NCI-H748 treated with DMSO at 0.1 percent for 48 hours (cell line): ENCODE measurements around the gene RNF113B.

Experiments used
- DNase-seq: peaks from one replicate; lab custom pipeline; 2025; lab: John Stamatoyannopoulos, UW

RNF113B gene

DNA sequence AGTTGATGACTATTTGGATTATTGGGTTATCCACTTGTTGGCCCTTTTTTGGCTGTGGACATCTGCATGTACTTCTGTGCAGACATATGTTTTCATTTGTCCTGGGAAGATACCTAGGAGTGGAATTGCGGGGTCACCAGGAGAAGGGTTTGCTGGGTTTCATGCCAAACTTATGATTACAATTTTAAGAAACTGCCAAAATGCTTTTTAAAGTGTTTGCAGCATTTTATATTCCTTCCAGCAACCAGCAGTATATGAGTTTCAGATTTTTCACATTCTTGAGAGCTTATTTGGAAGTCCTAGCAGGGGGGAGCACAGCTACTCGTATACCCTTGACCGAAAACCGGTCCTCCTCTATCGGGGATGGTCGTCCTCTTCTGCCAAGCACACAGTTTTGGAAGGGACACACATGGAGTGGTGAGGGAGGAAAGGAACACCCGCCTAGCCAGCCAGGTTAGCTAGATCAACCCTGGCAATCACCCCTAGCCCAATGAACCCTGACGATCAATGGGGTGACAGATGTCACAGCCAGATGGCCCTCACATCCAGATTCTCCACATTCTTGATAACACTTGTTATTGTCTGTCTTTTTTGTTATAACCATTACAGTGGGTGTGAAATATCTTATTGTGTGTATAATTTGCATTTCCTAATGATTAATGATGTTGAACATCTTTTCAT, 26.7 kb upstream of the RNF113B start:
- no peak for DNase-seq

DNA sequence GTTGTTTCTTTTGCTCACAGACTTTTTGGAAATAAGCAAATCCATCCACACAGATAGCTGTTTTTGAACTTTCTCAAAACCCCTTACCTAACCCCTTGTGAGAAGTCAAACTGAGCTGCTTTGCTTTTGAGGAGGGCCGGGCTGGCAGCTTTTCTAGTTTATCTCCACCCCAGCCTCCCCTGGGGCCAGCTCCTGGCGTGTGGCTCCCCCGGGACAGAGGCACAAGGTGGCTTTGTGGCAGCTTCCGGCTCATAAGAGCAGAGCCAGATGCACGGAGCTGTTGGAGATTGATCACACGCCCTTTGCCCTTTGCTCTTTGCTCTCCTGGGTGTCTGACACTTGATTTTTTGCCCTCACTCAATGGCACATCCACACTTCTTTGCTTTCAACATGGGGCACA, 24.9 kb upstream of the RNF113B start:
- DNase-seq, result no peak

DNA sequence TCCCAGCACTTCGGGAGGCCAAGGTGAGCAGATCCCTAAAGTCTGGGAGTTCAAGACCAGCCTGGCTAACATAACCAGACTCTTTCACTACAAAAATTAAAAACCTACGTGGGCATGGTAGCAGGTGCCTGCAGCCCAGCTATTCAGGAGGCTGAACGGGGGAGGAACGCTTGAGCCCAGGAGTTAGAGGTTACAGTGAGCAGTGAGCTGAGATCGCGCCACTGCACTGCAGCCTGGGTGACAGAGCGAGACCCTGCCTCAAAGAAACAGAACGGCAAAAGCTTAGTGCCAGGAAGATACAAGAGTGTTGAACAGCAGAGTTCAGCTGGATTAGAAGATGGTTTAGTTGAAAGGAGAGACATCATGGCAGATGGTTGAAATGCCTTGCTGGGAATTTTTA, 24.1 kb upstream of the RNF113B start:
- DNase-seq, result no peak

DNA sequence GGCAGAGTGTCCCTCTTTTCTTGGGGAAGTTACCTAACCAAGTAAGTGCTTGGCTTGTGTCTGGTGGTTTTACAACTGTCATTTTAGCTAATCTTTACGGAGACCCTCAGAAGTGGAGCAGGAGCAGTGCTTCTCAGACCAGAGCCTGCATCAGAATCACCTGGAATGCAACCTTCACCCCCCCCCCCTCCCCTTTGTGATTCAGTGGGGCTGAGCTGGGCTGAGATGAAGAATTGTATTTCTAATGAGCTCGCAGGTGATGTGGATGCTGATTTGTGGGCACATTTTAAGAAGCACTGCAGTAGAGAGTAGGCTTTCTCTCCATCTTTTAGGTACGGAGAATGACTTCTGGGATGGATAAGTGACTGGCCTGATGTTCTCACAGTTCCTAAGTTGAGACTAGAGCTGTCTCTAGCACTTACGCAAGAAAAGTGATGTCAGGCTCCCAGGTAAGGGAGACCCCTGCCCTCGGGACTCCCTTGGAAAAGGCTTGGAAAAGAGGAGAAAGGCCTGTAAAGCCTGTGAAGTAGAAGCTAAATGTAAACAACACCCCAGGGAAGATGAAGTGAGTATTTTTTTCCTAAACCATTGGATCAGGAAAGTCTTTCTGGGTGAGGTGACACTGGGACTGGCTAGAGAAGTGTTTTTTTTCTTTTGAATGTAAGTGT, 23.3 kb upstream of the RNF113B start:
- DNase-seq, result no peak

DNA sequence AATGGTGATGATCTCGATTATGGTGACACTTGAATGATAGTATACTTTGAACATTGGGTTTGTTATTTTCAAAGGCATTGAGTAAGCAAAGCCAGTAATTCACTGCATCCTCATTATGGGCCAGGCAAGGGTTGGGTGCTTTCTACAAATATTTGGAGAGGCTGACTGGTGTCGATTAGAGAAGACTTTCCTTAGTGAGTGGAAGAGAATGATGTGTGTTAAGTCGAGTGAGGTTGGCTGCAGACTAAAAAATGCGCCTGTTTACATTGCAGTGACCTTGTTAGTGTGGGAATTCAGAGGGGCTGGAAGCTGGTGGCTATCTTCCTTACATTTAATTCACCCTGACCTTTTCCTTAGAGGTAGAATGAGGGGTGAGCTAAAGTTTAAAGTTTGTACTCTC, 22.4 kb upstream of the RNF113B start:
- peak; percentile 93 for DNase-seq

DNA sequence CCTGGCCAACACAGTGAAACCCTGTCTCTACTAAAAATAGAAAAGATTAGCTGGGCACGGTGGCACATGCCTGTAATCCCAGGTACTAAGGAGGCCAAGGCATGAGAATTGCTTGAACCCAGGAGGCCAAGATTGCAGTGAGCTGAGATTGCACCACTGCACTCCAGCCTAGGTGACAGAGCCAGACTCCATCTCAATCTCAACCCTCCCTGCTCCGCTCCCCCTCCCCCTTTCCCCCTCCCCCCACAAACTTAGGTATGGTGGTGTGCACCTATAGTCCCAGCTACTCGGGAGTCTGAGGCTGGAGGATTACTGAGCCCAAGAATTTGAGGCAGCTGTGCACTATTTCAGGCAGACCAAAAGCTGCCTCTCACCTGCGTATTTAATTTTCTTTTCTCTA, 21.6 kb upstream of the RNF113B start:
- DNase-seq, result no peak

DNA sequence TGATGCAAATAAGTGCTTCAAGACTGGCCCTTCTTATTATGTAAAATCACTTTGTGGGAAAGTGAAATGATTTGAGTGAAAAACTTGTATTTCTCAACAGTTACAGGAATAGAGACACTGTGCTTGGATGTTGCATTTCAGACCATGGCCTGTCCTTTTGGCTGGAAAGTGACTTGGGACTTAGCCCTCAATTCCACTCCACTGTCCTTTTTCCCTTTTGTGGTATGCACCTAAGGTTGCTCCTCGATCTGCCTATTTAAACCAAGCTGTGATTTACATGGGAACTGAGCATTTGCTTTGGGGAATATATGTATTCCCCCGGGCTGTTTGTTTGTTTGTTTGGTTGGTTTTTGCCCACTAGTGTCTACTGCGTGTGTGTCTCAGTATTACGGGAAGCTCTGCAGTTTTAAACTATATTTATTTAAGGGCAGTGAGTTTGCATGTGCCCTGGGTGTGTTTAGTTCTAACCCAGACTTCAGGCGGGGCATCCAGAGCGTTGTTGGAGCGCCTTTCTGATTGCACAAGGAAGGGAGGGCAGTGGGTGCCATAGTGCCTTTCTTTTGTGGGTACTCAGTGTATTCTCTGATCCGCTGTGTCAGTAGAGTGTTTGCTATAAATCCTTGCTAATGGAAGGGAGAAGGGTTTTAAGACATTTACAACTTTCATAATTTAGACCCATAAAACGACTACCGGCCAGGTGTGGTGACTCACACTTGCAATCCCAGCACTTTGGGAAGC, 18.2 kb upstream of the RNF113B start:
- DNase-seq, result peak; percentile 5

DNA sequence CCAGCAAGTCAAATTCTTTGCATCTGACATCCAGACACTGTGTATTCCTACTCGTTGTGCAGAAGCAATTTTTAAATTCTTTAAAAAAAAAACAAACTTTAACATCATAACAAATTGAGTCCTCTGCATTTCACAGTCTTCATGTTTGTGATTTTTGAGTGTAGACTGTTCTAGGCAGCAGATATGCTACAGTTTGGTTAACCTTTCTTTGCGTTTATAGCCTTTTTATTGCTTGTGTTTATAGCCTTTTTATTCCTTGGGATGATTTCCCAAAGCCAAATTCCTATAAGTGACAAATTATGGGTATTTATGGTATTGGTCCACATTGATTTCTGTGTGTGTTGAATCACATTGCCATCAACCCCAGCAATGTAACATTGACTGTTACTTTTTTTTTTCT, 14.9 kb upstream of the RNF113B start:
- no peak for DNase-seq

DNA sequence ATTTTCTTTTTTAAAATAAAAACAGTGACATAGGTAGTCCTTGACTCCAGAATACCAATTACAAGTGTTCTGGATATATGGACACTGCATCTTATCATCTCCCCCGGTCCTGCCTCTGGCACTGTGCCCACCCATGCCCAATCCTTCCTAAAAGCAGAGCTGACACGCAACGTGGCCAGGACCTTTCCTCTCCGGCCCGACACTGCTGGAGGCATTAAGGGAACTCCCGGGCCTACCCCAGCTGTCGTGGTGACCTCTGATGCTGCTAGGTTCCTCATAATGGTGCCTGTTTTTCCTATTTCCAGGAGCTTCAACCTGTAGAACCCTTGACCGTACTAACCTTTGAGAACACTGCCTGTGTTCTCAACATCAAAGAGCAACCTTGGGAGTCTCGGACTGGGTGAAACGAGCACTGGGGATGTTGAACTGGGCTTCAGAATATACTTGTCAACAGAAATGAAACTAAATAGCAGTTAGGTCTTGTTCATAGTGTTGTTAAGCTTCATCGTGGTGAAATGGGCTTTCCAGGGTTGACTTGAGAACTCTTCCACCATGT, 13.9 kb upstream of the RNF113B start:
- DNase-seq, result no peak

DNA sequence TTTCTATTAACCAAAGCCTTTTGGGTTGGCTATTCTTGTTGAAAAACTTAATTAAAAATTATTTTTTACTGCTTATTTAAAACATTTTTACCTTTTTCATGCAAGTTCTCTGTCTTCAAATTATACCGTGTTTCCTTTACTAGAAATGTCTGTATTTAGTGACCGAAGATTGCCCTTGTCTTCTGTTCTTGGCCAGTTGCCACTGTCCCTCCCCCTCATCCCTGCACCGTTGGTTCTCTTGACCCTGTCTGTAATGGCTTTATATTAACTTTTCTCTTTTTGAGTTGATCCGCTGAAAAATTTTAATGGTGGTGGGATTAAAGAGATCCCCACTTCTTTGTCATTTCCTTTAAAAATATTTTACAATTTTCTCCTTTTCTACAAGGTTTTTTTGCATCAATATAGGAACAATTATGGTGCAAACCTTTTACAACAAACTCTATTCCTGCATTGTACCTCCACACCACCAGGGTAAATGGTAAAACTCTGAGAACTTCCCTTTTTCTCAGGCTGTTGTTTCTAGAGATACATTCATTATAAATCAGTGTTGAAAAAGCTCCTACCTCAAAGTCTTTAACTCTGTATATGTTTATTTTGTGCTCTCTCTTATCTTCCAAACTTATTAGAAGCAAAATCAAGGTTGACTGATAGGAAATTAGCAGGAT, 12.9 kb upstream of the RNF113B start:
- DNase-seq, result no peak

DNA sequence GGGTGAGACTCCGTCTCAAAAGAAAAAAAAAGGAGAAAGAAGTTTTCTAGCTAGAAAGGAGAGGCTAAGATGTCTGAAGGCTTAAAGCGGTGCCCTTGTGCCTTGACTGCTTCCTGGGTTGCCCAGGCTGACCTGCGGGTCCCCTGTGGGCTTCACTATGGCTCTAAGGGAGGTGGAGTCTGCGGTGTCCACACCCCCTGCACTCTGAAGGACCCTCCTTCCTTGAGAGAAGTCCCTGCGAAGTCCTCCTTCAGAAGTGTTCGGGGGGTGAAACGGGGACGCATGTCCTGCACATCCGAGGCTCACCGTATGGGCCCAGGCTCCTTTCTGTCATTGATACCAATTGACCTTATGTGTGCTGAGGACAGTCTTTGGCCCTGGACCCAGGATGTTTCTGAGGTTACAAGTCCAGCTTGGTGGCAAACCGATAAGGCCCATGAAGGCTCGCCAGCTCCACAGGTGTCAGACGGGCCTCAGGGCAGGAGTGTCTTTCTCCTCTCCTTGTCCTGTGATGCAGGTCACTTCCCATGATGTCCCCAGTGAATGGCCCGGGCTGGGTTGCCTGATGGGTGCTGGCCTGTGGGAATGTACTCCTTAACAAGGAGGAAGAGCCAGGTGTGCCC, 11.6 kb upstream of the RNF113B start:
- DNase-seq, result no peak

DNA sequence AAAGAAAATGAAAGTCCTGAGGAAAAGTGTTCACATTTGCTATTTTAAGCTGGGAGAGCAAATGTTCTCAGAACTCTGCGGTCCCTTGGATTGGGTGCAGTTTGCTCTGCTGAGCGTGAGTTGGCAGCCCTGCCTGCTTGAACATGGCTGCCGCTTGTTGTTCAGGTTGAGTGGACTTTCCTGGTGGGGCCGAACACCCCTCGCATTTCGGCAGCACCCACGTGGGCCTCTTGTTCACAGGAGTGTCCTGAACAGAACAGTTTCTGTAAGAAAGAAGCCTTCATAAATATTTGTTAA, 10.8 kb upstream of the RNF113B start:
- no peak for DNase-seq

DNA sequence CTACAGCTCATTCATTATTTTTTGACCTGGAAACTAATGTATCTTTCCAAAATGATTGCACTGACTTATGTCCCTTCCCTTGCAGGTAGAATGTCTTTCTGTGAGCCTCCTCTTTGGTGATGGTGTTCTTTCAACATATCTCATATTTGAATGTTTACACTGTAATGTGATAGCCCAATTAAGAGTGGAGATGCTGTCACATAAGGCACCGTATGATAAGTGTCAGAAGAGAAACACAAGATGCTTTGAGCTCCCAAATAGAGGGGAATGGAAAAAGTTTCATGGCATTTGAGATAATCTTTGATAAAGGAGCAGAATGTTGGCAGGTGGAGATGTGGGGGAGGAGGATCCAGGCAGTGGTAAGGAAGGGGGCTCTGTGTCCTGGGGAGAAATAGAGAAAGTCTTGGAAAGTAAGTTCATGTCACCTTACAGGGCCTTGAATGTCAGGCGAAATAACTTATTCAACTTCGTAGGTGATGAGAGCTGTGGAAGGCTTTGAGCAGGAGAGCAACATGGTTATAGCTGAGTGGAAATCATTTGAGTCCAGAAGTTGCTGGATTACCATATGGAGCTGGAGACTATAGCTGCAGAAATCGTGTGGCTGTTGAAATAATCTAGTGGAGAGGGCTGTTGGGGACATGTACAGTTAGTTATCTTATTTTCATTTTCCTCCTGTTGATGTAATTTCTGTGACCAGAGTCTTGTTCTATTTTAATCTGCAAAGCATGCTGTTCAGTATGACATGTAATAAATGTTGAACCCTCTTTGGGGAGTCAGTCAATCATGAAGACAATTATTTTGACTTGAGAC, 10.3 kb upstream of the RNF113B start:
- peak; percentile 3 for DNase-seq

DNA sequence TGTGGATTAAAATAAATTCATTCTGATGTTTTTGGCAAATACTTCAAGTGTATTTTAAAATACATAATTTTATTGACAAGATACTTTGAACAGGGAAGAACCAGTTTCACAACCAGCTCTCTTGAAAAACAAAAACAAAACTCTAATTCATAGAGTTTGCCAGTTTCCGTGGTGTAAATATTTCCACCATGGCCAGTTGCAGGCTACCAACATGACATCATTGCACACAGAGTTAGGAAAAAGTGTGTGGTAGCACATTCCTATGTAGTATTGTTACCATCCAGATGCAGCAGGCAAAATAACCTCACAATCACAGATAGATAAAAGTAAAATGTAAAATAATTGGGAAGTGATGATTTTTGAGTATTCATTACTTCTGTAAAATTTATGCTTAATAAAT, 7.7 kb upstream of the RNF113B start:
- no peak for DNase-seq

DNA sequence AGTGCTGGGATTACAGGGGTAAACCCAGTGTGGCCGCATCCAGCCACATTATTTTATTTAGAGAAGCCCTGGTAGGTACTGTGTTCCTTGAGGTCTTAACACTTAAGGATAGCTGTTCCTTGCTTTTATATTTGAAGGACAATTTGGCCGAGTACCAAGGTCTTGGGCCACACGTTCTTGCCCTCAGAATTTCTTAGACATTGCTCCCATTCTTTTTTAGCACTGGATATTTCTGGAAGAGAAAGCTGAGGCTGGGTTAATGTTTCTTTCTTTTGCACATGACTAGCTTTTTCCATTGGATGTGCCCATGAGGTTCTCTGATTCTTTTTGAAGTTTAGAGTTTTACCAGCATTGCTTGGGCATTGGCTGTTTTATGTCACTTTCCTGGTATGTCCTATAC, 5.5 kb upstream of the RNF113B start:
- DNase-seq, result no peak

DNA sequence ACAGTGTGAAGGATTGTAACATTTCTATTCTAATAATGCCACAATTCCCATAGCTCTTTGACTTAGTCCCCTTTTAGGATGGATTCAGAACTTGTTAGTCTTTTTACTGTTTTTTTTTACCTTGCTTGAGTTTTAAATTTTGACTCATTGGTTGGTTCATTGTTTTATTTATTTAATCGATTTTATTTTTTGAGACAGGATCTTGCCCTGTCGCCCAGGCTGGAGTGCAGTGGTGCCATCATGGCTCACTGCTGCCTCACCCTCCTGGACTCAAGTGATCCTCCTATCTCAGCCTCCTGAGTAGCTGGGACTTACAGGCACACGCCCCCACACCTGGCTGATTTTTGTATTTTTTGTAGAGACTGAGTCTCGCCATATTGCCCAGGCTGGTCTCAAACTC, 5.1 kb upstream of the RNF113B start:
- no peak for DNase-seq

DNA sequence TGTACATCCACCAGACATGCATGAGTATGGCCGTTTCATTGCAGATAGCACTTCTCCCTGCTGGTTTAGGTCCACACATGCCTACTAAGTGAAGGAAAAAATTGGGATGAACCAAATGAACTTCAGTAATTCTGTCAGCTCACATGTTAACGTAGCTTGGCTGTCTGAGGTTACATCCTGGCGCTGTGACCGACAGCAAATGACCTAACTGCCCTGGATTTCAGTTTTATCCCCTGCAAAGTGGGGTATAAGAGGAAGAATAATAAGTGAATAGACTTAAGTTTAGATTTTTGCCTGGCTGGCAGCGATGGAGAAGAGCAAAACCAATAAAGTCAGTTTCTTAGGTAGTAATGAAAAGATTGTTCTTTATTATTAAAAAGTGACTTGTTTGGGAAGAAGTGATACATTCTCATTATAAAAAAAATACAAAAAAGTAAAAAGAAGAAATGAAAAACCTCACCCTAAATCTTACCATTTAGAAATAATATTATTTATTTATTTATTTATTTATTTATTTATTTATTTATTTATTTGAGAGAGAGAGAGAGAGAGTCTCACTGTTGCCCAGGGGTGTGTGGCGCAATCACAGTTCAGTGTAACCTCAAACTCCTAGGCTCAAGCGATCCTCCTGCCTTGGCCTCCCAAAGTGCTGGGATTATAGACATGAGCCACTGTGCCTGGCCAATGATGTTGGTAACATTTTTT, 4.2 kb upstream of the RNF113B start:
- DNase-seq, result no peak

DNA sequence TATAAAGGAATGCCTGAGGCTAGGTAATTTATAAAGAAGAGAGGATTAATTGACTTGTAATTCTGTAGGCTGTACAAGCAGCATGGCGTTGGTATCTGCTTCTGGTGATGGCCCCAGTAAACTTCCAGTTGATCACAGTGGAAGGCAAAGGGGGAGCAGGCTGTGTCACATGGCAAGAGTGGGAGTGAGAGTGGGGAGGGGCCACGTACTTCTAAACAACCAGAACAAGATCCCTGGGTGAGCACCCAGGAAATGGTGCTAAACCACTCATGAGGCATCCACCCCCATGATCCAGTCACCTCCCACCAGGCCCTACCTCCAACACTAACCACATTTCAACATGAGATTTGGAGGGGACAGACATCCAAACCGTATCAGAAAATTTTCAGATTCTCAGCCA, 3.0 kb upstream of the RNF113B start:
- no peak for DNase-seq

DNA sequence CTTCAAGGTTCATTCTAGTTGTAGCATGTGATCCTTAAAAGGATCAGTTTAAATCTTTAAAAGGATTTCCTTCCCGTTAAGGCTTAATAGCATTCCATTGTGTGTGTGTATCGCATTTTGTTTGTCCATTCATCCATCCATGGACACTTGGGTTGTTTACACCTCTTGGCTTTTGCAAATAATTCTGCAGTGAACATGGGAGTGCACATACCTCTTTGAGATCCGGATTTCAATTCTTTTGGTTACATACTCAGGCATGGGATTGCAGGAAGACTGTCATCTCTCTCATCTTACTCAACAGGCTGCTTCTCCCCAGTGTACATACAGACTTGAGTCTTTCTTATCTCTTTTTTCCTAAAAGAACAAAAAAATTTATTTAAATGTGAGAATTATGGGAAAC, 1.2 kb downstream of the RNF113B start:
- no peak for DNase-seq

DNA sequence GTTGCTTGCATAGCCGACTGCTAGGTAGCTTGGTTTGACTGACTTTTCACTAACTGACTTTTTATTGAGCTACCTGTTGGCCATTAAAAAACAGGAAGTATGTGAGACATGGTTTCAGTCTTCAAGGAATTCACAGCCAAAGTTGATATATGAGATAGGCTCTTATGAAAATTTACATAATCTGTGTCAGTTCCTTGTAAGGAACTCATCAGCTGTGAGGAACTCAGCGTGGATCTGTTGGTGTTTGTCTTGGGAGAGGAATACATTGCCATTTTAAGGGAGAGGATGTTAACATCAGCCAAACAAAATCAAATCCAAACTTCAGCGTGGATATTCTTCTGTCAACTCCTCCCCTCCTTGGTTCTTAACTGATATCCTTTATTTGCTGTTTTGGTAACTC, 2.0 kb downstream of the RNF113B start:
- DNase-seq, result no peak

DNA sequence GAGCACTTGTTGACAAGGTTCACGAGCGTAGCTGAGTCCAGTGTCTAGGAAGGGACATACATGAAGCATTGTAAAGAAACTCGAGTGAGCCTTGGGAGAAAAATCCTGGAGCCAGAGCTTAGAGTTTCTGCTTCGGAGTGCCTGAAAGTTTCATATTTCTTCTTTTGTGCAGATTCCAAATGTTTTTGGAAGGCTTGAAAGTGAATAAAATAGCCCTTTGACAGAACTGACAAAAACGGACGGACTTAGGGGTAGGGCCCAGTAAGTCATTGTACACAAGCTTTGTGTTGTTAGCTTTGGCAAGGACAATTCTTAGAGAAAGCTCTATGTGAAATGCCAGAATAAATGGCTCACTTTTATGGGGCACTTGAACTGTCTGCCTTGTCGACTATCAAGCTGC, 2.8 kb downstream of the RNF113B start:
- no peak for DNase-seq
